IPS-15b (cell line): ENCODE measurements around the gene GPR18.
"Not testable (repeated sequence)": the region's sequence is repeated elsewhere in the genome, so short reads cannot be mapped to it uniquely, and the experiment has no call there.

Source experiments
- H3K27me3 ChIP-seq: one replicate; pipeline ENCODE4 v1.6.1; 2013; ENCODE audit warnings: low read length; ENCODE audit not compliant: control insufficient read depth, insufficient read depth
- H3K36me3 ChIP-seq: one replicate; pipeline ENCODE4 v1.6.1; 2013; ENCODE audit warnings: low read length; ENCODE audit not compliant: control insufficient read depth, insufficient read depth
- H3K4me1 ChIP-seq: one replicate; pipeline ENCODE4 v1.6.1; 2013; ENCODE audit warnings: mild to moderate bottlenecking, low read length; ENCODE audit not compliant: control insufficient read depth, insufficient read depth
- H3K4me3 ChIP-seq: one replicate; pipeline ENCODE4 v1.5.1; 2013; ENCODE audit warnings: low read depth, low read length
- H3K9ac ChIP-seq: one replicate; pipeline ENCODE4 v1.6.1; 2013; ENCODE audit warnings: low read depth, mild to moderate bottlenecking, low read length
- H3K9me3 ChIP-seq: one replicate; pipeline ENCODE4 v1.6.1; 2013; ENCODE audit warnings: mild to moderate bottlenecking, low read length; ENCODE audit not compliant: control insufficient read depth, insufficient read depth

GPR18 gene

GRCh38 chr13:99246100-99246499 is 12.1 kb downstream of the GPR18 start:
- Histone ChIP-seq H3K9ac (no peak overlapping the region), H3K4me1 (no peaks in the 10 kb centered on the region), H3K27me3 (no peaks in the 10 kb centered on the region), H3K9me3 (no peaks in the 10 kb centered on the region), H3K4me3 (no peak overlapping the region), H3K36me3 (peaks cover 3% of the 10 kb centered on the region)

GRCh38 chr13:99237981-99238662 is 20.1 kb downstream of the GPR18 start:
- Histone ChIP-seq H3K9ac (no peak overlapping the region), H3K27me3 (no peaks in the 10 kb centered on the region), H3K4me1 (no peaks in the 10 kb centered on the region), H3K9me3 (no peaks in the 10 kb centered on the region), H3K4me3 (no peak overlapping the region), H3K36me3 (peaks cover 6% of the 10 kb centered on the region)

- H3K4me3 ChIP-seq, result no peak overlapping the region
- H3K36me3 ChIP-seq, result no peaks in the 10 kb centered on the region
- H3K27me3 ChIP-seq, result no peaks in the 10 kb centered on the region
- peaks cover 4% of the 10 kb centered on the region for H3K4me1 ChIP-seq
- H3K9me3 ChIP-seq, result no peaks in the 10 kb centered on the region
- H3K9ac ChIP-seq, result no peak overlapping the region
Observed at GRCh38 chr13:99231721-99232120, 26.5 kb downstream of the GPR18 start.

- H3K36me3 ChIP-seq, result no peaks in the 10 kb centered on the region
- no peaks in the 10 kb centered on the region for H3K27me3 ChIP-seq
- no peak overlapping the region for H3K9ac ChIP-seq
- H3K9me3 ChIP-seq, result no peaks in the 10 kb centered on the region
- H3K4me3 ChIP-seq, result no peak overlapping the region
- H3K4me1 ChIP-seq, result peaks cover 4% of the 10 kb centered on the region
Observed at GRCh38 chr13:99230991-99231390, 27.2 kb downstream of the GPR18 start.

- not testable (repeated sequence) for H3K9ac ChIP-seq, H3K4me1 ChIP-seq
Observed at GRCh38 chr13:99230588-99230987, 27.6 kb downstream of the GPR18 start.

GRCh38 chr13:99228737-99229691 is 29.2 kb downstream of the GPR18 start:
- Histone ChIP-seq H3K36me3 (no peaks in the 10 kb centered on the region), H3K4me1 (peaks cover 4% of the 10 kb centered on the region), H3K9ac (no peak overlapping the region), H3K9me3 (no peaks in the 10 kb centered on the region), H3K27me3 (no peaks in the 10 kb centered on the region), H3K4me3 (no peak overlapping the region)

More at GRCh38 chr13:99230588-99230987, 27.6 kb downstream of the GPR18 start:
- not testable (repeated sequence) for H3K9me3 ChIP-seq, H3K36me3 ChIP-seq, H3K4me3 ChIP-seq, H3K27me3 ChIP-seq

GRCh38 chr13:99227909-99228688 is 30.1 kb downstream of the GPR18 start:
- Histone ChIP-seq H3K4me1 (peaks cover 4% of the 10 kb centered on the region), H3K9ac (no peak overlapping the region), H3K27me3 (no peaks in the 10 kb centered on the region), H3K36me3 (no peaks in the 10 kb centered on the region), H3K4me3 (no peak overlapping the region), H3K9me3 (no peaks in the 10 kb centered on the region)

- no peaks in the 10 kb centered on the region for H3K36me3 ChIP-seq
- H3K4me3 ChIP-seq, result no peak overlapping the region
- peaks cover 4% of the 10 kb centered on the region for H3K4me1 ChIP-seq
- H3K9ac ChIP-seq, result no peak overlapping the region
- no peaks in the 10 kb centered on the region for H3K27me3 ChIP-seq
- H3K9me3 ChIP-seq, result no peaks in the 10 kb centered on the region
Observed at GRCh38 chr13:99227331-99227900, 30.8 kb downstream of the GPR18 start.

GRCh38 chr13:99226513-99226912 is 31.7 kb downstream of the GPR18 start:
- no peaks in the 10 kb centered on the region for H3K36me3 ChIP-seq
- H3K9ac ChIP-seq, result no peak overlapping the region
- no peaks in the 10 kb centered on the region for H3K9me3 ChIP-seq

GRCh38 chr13:99225078-99225477 is 33.1 kb downstream of the GPR18 start:
- Histone ChIP-seq H3K4me1 (peaks cover 4% of the 10 kb centered on the region), H3K9me3 (no peaks in the 10 kb centered on the region), H3K9ac (no peak overlapping the region), H3K27me3 (no peaks in the 10 kb centered on the region), H3K36me3 (no peaks in the 10 kb centered on the region), H3K4me3 (no peak overlapping the region)

More at GRCh38 chr13:99226513-99226912, 31.7 kb downstream of the GPR18 start:
- H3K27me3 ChIP-seq, result no peaks in the 10 kb centered on the region
- H3K4me1 ChIP-seq, result peaks cover 4% of the 10 kb centered on the region
- H3K4me3 ChIP-seq, result no peak overlapping the region

- Histone ChIP-seq H3K4me1 (peaks cover 2% of the 10 kb centered on the region), H3K27me3 (no peaks in the 10 kb centered on the region), H3K4me3 (no peak overlapping the region), H3K9ac (no peak overlapping the region), H3K36me3 (no peaks in the 10 kb centered on the region), H3K9me3 (no peaks in the 10 kb centered on the region)
Observed at GRCh38 chr13:99224021-99224420, 34.2 kb downstream of the GPR18 start.
